ENCODE measurements around the gene THRB.
"Not testable (repeated sequence)": the region's sequence is repeated elsewhere in the genome, so short reads cannot be mapped to it uniquely, and the experiment has no call there.

The THRB gene

GRCh38 chr3:24401811-24402185 lies 92.9 kb downstream of the THRB start:
- DNase-seq (ENCODE audit: low spot score): no peak

- no peak for DNase-seq (ENCODE audit: low spot score)
Measured at GRCh38 chr3:24401090-24401810, 93.4 kb downstream of the THRB start.

- no peak for DNase-seq (ENCODE audit: low spot score)
Measured at GRCh38 chr3:24400450-24400849, 94.2 kb downstream of the THRB start.

- DNase-seq (ENCODE audit: low spot score): no peak
Measured at GRCh38 chr3:24400015-24400414, 94.6 kb downstream of the THRB start.

GRCh38 chr3:24399614-24400013 lies 95.0 kb downstream of the THRB start:
- DNase-seq (ENCODE audit: low spot score): no peak

GRCh38 chr3:24398712-24399111 lies 95.9 kb downstream of the THRB start:
- not testable (repeated sequence) for DNase-seq (ENCODE audit: low spot score)

- DNase-seq (ENCODE audit: low spot score): no peak
Measured at GRCh38 chr3:24396338-24396737, 98.3 kb downstream of the THRB start.

GRCh38 chr3:24394754-24395153 lies 99.9 kb downstream of the THRB start:
- DNase-seq (ENCODE audit: low spot score): no peak

- no peak for DNase-seq (ENCODE audit: low spot score)
Measured at GRCh38 chr3:24393316-24393715, 101.3 kb downstream of the THRB start.

- DNase-seq (ENCODE audit: low spot score): no peak
Measured at GRCh38 chr3:24390169-24391130, 104.2 kb downstream of the THRB start.

- no peak for DNase-seq (ENCODE audit: low spot score)
Measured at GRCh38 chr3:24389108-24390090, 105.3 kb downstream of the THRB start.

- no peak for DNase-seq (ENCODE audit: low spot score)
Measured at GRCh38 chr3:24388611-24389010, 106.0 kb downstream of the THRB start.

- DNase-seq (ENCODE audit: low spot score): no peak
Measured at GRCh38 chr3:24388159-24388558, 106.5 kb downstream of the THRB start.

GRCh38 chr3:24387493-24387892 lies 107.2 kb downstream of the THRB start:
- DNase-seq (ENCODE audit: low spot score): no peak

- DNase-seq (ENCODE audit: low spot score): no peak
Measured at GRCh38 chr3:24387000-24387399, 107.7 kb downstream of the THRB start.

- no peak for DNase-seq (ENCODE audit: low spot score)
Measured at GRCh38 chr3:24386458-24386857, 108.2 kb downstream of the THRB start.

- DNase-seq (ENCODE audit: low spot score): no peak
Measured at GRCh38 chr3:24385012-24385615, 109.5 kb downstream of the THRB start.

- no peak for DNase-seq (ENCODE audit: low spot score)
Measured at GRCh38 chr3:24382647-24383046, 112.0 kb downstream of the THRB start.

- DNase-seq (ENCODE audit: low spot score): no peak
Measured at GRCh38 chr3:24379936-24380335, 114.7 kb downstream of the THRB start.

- DNase-seq (ENCODE audit: low spot score): no peak
Measured at GRCh38 chr3:24378313-24378712, 116.3 kb downstream of the THRB start.

GRCh38 chr3:24377218-24377993 lies 117.2 kb downstream of the THRB start:
- DNase-seq (ENCODE audit: low spot score): peak; percentile 7

All from kidney capillary endothelial cell (primary cell).